HG02642 (cell line): ENCODE results near the gene HAP1.
"Not testable (repeated sequence)": the region's sequence is repeated elsewhere in the genome, so short reads cannot be mapped to it uniquely, and the experiment has no call there.

Source experiments
- ATAC-seq: cut with Tn5 transposase; IDR thresholded peaks from one replicate; pipeline ENCODE4 v1.9.1; 2021; ENCODE audit warnings: mild to moderate bottlenecking; ENCODE audit not compliant: unreplicated experiment, poor library complexity

HAP1 gene

GRCh38 chr17:41733348-41734138 lies 900 bp downstream of the HAP1 start:
- no peak for ATAC-seq

DNA sequence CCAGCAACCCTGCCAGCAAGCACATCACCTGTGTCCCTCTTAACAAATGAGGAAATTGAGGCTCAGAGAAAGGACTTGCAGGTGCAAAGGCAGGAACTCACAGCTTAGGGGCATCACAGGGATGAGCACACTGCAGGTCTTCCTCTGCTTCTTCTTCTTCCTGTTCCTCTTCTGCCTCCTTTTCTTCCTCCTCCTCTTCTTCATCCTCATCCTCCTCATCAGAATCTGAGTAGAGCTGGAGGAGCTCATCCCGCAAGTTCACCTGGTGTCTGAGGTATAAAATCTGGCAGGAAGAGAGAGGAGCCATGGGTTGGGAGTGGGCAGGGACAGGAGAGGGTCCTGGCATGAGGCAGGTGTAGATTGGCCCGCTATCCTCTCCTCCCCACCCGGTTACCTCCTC lies 2.6 kb downstream of the HAP1 start:
- no peak for ATAC-seq

DNA sequence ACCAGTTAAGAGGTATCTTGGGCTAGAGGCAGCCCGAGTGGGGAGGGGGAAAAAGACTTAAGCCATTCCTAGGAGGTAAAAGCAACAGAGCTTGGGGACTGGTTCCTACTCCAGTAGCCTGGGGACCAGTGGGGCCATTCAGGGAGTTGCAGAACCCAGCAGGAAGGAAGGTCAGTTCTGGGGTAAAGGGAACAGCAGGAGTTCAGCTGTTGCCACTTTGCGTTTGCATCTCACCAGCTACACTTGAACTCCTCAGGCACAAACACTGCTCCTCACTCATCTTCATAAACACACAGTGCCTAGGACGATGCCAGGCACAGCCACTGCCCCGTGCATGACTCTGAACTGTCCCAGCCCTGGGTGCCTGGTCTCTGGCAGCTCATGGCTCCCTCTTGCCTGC lies 4.0 kb downstream of the HAP1 start:
- ATAC-seq = no peak

- ATAC-seq = no peak
These were observed 6.4 kb downstream of the HAP1 start for GRCh38 chr17:41728056-41728455.

GRCh38 chr17:41725134-41725533 lies 9.3 kb downstream of the HAP1 start:
- no peak for ATAC-seq

- ATAC-seq = no peak
These were observed 9.9 kb downstream of the HAP1 start for GRCh38 chr17:41724476-41725050.

DNA sequence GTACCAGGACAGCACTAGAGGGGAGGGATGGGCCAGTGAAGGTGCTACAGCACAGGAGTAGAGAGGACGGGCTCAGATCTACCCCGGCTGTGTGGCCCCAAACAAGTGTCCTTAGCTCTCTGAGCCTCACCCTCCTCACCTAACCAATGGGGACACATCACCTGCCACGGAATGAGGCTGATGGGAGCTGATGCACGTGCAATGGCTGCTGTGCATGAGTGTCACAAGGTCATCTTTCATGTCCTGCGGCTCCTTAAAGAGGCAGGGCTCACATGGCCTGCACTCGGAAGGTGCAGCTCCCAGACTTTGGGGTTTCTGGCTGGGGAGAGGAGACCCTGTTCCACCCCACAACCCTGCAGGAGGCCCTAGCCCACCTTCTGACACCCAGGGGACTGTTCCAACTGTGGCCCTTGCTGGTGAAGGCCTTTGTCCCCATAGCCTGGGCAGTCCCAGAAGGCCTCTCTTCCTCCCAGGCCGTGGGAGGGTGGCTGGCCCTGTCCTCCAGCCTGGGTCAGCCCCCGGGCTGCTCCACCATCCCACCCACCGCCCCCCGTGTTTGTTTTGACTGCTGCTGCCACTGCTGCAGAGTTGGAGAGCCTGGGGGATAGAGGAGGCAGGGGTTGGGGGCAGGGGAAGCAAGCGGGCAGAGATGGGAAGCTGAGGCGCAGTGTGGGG lies 10.5 kb downstream of the HAP1 start:
- no peak for ATAC-seq

DNA sequence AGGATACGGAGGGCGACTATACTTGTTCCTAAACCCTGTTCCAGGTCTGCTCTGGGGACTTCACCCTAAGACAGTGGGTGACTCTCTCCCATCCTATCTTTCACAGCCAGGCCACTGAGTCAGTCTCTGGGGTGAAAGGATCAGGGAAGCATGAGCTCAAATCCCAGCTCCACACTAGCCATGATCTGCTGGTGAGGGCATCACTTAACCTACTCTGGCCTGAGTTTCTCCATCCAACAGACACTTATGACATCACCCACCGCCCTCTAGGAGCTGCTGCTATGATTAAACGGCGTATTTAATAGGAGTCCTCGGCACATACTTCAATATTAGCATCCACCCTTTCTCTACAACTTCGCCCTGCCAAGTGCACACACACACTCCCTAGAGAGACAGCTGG lies 12.2 kb downstream of the HAP1 start:
- no peak for ATAC-seq

DNA sequence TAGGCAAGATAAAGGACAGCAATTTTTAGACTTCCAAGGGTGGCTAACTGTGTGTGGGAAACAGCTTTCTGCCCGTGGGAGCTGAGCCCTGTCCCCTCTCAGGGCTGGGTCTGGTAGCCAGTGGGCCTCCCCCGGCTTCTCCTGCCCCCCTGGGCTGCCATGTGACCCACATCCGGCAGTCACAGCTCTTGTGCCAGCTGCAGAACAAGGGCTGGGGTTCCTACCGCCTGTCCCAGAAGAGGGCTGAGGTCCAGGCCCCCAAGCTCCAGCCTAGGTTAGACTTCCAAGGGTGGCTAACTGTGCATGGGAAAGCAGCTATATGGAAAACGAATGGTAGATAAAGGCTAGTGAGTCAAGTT lies 16.2 kb downstream of the HAP1 start:
- ATAC-seq = no peak

- no peak for ATAC-seq
These were observed 16.8 kb downstream of the HAP1 start for GRCh38 chr17:41717408-41718286.

GRCh38 chr17:41711669-41712400 lies 22.6 kb downstream of the HAP1 start, which contains the start of gene GAST:
GAST (plus strand) TSS chr17:41712331; CDS start chr17:41715437, 3,106 bp downstream.
- ATAC-seq = no peak

DNA sequence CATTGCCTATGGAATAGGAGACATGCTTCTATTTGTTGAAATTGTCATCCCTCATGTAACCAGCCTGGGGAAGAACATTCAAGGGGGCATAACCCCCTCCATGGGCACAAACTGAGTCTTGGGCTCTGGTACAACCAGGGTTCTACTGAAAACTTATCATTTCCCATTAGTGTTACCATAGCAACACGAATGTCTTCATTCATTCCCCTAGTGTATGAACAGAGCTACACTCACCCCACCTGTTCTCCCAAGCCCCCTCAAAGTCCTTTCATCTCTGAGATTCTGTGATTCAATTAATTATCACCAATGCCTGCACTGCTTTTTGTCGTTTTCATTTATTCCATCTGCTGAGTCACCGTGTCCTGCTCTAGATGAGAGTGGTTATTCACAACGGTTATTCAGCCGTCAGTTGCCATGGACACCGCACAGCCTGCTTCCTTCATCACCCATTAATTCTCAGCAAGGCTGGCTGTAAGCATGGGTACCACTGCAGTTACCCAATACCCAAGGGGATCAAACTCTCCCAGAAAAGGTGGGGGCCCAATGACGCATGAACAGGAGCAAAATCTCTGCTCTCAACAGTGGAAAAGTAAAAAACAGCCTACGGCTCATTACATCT lies 23.9 kb downstream of the HAP1 start:
- no peak for ATAC-seq

- no peak for ATAC-seq
These were observed 26.4 kb downstream of the HAP1 start for GRCh38 chr17:41707803-41708669.

- ATAC-seq = no peak
These were observed 29.0 kb downstream of the HAP1 start for GRCh38 chr17:41705271-41705991.

DNA sequence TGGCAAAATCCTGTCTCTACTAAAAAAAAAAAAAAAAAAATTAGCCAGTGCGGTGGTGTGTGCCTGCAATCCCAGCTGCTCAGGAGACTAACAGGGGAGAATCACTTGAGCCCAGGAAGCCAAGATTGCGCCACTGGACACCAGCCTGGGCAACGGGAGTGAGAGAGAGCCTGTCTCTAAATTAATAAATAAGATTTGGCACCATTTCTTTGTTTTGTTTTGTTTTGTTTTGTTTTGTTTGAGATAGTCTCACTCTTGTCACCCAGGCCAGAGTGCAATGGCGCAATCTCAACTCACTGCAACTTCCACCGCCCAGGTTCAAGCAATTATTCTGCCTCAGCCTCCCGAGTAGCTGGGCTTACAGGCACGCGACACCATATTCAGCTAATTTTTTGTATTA lies 31.7 kb downstream of the HAP1 start:
- no peak for ATAC-seq

DNA sequence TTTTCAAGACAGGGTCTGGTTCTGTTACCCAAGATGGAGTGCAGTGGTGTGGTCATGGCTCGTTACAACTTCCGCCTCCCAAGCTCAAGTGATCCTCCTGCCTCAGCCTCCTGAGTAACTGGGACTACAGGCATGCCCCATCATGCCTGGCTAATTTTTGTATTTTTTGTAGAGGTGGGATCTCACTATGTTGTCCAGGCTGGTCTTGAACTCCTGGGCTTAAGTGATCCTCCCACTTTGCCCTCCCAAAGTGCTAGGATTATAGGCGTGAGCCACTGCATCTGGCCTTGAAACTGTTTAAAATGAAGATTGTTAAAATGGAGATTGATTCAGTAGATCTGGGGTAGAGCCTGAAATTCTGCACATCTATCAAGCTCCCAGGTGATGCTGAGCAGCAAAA lies 33.6 kb downstream of the HAP1 start:
- not testable (repeated sequence) for ATAC-seq

DNA sequence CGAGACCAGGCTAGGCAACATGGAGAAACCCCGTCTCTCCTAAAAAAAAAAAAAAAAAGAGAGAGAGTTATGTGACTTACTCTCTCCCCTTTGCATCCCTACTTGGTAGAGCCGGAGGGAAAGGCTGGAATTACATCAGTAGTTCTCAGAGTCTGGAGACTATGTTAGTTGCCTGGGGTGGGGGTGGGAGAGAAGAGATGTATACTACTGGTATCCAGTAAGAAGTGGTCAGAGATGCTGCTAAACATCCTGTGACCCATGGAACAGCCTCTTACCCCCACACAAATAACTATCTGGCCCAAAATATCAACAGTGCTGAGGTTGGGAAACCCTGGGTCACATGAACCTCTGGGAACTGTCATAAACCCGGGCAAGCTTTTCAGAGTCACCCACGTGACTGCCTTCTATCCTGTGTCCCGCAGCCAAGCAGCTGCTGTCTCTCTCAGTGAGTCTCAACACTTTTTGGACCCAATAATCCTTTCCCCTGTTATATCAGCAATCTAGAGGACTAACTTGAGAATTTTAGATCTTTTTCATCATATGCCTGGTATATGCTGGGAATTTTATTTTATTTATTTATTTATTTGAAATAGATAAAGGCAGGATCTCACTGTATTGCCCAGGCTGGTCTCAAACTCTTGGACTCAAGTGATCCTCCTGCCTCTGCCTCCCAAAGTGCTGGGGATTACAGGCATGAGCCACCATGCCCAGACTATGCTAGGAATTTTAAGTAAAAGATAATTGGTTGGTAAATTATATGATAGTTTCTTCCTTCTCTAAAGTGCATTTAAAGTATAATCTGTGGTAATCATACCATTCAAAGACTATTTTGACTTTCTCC lies 37.1 kb downstream of the HAP1 start:
- no peak for ATAC-seq
